CMK (cell line): ENCODE results near the gene FEM1C.

ENCODE experiments used
- DNase-seq: peaks from one replicate; pipeline ENCODE4 v3.0.0-alpha.2; 2010; ENCODE audit warnings: low read depth

FEM1C gene

GRCh38 chr5:115544436-115545350 is at the start of gene FEM1C:
TSS of gene FEM1C (minus strand) at chr5:115544775. CDS start at chr5:115543493, 1,282 bp downstream.
- DNase-seq: peak; percentile 67

GRCh38 chr5:115589043-115589442 is 44.5 kb upstream of the FEM1C start:
- no peak for DNase-seq

GRCh38 chr5:115588640-115589039 is 44.1 kb upstream of the FEM1C start:
- no peak for DNase-seq

GRCh38 chr5:115586525-115587146 is 42.1 kb upstream of the FEM1C start:
- DNase-seq: no peak

- DNase-seq: no peak
These were observed 40.7 kb upstream of the FEM1C start for GRCh38 chr5:115585265-115585664.

GRCh38 chr5:115584501-115584900 is 39.9 kb upstream of the FEM1C start:
- no peak for DNase-seq

GRCh38 chr5:115583474-115583873 is 38.9 kb upstream of the FEM1C start:
- no peak for DNase-seq

GRCh38 chr5:115580941-115581340 is 36.4 kb upstream of the FEM1C start:
- no peak for DNase-seq

- DNase-seq: no peak
These were observed 35.2 kb upstream of the FEM1C start for GRCh38 chr5:115579747-115580173.

- DNase-seq: no peak
These were observed 34.6 kb upstream of the FEM1C start for GRCh38 chr5:115579216-115579615.

GRCh38 chr5:115578657-115579056 is 34.1 kb upstream of the FEM1C start:
- DNase-seq: no peak

GRCh38 chr5:115577741-115578140 is 33.2 kb upstream of the FEM1C start:
- DNase-seq: no peak

GRCh38 chr5:115577329-115577728 is 32.8 kb upstream of the FEM1C start:
- no peak for DNase-seq

- no peak for DNase-seq
These were observed 30.8 kb upstream of the FEM1C start for GRCh38 chr5:115575167-115576070.

- DNase-seq: no peak
These were observed 28.6 kb upstream of the FEM1C start for GRCh38 chr5:115573133-115573532.

- DNase-seq: no peak
These were observed 26.9 kb upstream of the FEM1C start for GRCh38 chr5:115571441-115571878.

- no peak for DNase-seq
These were observed 24.1 kb upstream of the FEM1C start for GRCh38 chr5:115568668-115569067.

- DNase-seq: no peak
These were observed 20.7 kb upstream of the FEM1C start for GRCh38 chr5:115565233-115565632.

GRCh38 chr5:115561176-115561575 is 16.6 kb upstream of the FEM1C start:
- no peak for DNase-seq

- DNase-seq: no peak
These were observed 14.9 kb upstream of the FEM1C start for GRCh38 chr5:115559524-115559923.

- no peak for DNase-seq
These were observed 13.9 kb upstream of the FEM1C start for GRCh38 chr5:115558388-115558956.
